HG02970 (cell line): Measurements from ENCODE around the gene SLC6A12.
"Not testable (repeated sequence)": the region's sequence is repeated elsewhere in the genome, so short reads cannot be mapped to it uniquely, and the experiment has no call there.

Experiments used
- ATAC-seq: cut with Tn5 transposase; IDR thresholded peaks from one replicate; pipeline ENCODE4 v1.9.1; 2021; ENCODE audit warnings: mild to moderate bottlenecking, moderate library complexity, moderate number of reproducible peaks; ENCODE audit not compliant: unreplicated experiment, low FRiP score

SLC6A12 gene

DNA sequence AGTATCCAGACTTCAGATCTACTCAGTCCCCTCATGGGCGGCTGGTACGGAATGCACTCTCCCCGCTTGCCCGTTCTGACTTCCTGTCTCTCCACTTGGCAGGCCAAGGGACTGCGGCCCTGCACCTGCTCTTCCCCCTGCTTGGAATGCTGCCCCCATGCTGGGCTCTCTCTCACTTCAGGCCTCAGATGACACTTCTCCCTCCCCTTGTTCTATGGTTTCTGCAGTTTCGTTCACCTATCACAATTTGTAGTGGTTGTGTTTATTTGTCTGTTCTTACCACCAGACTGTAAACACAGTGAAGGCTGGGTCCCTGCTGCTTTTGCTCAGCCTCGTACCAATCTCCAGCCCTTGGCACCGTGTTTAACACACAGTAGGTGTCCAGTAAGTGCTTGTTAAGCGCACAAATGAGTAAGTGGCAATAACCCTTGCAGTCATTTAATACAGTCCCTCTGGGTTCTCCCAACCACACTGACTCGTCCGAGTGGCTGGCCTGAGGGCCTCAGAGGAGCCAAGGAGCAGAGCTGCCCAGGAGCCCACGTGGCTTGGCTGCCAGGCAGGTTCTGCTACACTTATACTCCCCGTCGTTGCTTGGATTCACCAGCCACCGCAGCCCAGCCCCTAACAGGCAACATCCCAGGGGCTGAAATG is 11.8 kb downstream of the SLC6A12 start:
- no peak for ATAC-seq

DNA sequence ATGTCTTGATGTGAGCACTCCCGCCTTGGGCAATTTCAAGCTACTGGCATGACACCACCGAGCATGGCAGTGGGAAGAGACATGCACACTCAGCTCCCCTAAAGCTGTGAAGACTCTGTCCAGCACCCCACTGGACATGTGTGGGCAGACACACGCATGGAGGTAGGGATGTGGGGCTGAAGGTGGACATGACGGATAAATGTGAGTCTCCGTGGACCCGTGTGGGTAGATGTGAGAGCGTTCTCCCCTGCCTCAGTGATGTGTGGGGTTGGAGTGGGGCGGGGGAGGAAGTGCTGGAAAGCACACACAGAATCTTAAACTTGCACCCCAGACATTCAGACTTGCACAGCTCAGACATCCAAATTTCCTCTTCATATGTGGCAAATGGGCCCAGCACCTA is 12.6 kb downstream of the SLC6A12 start:
- ATAC-seq, result no peak

DNA sequence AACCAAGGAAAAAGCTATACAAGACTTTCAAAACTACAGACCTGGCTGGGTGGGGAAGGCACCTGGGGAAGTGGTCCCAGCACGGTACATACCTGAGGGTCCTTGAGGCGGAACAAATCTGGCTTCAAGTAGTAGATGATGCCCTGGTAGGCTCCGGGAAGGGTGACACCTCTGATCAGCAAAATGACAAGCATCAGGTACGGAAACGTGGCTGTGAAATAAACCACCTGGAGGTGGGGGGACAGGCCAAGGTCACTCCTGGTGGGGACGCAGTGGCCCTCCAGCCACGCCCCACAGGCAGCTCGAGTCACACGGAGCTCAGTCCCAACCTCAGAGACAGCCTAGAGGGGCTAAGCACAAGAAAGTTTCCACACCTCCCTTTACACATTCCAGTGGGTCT is 15.3 kb downstream of the SLC6A12 start:
- no peak for ATAC-seq

- ATAC-seq, result no peak
These were observed 15.9 kb downstream of the SLC6A12 start for GRCh38 chr12:197911-198695.

DNA sequence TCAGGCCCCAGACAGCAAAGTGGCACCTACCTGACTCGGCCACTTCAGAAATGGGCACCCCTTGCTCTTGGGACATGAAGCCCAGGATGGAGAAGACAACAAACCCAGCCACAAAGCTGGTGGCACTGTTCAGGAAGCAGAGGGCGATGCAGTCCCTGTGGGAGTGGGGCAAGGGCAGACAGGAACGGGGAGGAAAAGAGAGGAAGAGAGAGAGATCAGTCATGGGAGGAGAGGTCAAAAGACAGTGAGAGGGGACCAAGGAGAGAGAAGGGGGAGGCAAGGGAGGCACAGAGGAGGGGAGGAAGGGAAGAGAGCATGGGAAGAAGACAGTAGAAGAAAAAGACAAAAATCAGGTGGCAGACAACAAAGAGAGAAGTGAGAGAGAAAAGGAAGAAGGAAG is 16.6 kb downstream of the SLC6A12 start:
- no peak for ATAC-seq

DNA sequence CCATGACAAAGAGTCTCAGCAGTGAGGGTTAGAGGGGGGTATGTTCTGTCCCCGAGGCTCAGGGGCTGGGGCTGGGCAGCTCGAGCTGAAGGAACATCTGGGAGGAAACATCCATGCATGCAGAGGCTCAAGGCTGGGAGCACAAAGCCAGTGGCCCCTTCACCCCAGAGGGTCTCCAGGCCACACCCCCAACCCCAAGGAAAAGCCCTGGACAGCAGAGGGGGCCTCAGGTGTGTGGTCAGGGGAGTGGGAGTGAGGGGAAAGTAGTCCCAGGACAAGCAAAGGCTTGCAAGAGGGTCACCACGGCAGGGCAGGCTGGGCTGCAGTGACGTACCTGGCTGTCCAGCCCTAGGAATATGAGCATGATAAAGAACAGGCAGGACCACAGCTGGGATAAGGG is 17.5 kb downstream of the SLC6A12 start:
- no peak for ATAC-seq

- no peak for ATAC-seq
These were observed 18.0 kb downstream of the SLC6A12 start for GRCh38 chr12:195951-196350.

GRCh38 chr12:195156-195555 is 18.8 kb downstream of the SLC6A12 start:
- ATAC-seq, result no peak

DNA sequence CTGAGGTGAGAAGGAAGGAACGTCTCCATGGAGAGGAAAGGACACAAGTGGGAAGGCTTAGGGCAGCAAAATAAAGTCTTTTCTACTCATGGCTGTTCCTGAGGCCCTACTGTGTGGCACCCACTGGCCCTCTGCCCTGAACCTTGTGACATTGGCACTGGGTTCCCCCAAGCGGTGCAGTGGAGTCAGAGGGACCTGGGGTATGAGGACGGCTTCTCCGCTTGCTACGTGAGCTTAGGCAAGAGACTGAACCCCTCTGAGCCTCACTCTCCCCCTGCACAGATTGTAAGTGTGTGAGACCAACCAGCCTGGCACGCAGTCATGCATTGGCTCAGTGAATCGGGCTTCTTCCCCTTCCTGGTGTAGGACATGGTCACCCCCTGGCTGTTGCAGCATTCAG is 19.7 kb downstream of the SLC6A12 start:
- no peak for ATAC-seq

DNA sequence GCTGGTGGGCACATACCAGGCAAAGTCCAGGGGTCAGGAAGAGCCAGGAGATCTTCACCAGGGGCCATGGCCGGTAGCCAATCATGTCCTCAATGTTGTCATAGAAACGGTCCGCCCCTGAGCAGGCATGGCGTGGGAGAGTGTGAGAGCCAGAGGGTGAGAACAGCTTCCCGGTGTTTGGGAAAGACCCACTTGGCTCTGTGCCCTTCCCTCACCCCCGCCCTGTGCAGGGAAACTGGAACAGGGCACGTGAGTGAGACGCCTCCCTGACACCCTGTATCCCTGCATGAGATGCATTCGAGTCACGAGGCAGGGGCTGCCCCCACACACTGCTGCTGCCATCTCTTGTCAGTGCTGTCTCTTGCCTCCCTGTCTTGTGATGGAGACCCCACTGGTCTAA is 20.7 kb downstream of the SLC6A12 start:
- ATAC-seq, result no peak

- no peak for ATAC-seq
These were observed 22.4 kb downstream of the SLC6A12 start for GRCh38 chr12:191541-191940.

GRCh38 chr12:190881-191280 is 23.1 kb downstream of the SLC6A12 start:
- ATAC-seq, result no peak

- no peak for ATAC-seq
These were observed 24.4 kb downstream of the SLC6A12 start for GRCh38 chr12:189622-189962.

DNA sequence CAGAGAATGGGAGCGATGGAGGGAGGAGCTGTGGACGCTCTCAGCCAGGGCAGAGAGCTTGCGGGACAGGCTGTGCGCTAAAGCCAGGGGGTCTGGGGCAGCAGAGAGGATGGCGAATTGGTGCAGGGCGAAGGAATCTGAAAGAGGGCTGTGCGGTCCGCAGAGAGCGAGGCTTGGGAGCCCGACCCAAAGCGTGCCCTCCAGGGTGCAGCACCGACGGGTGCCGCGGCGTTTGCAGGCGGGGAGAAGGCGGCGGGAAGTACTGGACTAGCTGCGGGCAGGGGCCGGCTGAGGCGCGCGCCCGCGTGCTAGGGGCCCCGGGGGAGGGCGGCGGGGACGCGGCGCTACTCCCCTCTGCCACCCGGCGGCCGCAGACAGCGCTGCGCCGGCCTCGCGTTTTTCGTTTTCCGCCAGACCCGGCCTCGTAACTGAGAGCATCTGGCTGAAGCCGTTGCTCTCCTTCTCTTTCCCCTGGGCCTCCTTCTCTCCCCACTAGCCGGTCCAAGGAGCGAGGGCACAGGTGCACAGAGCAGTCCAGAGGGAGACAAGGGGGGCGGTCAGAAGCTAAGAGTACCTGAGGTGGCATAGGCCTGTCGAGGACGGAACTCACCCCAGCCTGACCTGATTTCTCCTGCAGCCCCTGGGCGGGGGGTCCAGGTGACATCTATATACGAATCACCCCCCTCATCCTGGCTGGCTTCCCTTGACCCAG is 24.9 kb downstream of the SLC6A12 start:
- no peak for ATAC-seq

GRCh38 chr12:187986-188909 is 25.7 kb downstream of the SLC6A12 start:
- not testable (repeated sequence) for ATAC-seq

DNA sequence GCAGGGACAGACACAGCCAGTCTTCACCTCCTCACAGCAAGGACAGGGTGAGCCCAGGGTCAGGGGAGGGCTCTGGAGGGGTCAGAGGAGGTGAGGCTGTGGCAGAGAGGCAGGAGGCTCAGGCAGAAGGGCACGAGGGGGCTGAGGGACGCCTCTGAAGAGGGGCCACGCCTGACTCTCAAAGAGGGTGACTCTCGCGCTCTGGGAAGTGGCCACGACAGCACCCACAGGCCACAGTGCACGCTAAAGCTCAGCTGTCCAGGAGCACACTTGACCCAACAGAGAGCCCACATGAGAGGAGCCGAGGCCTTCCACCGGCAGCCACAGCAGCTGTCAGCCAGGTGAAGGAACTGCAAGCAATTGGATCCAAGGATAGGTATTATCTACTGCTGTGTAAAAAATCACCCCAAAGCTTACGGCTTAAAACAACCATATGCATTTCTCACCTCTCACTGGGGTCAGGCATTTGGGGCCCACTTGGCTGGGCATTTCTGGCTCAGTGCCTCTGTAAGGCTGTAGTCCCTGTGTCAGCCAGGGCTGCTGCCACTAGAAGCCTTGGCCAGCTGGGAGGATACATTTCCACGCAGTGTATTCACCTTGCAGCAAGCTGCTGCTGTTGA is 27.8 kb downstream of the SLC6A12 start:
- ATAC-seq, result no peak

- no peak for ATAC-seq
These were observed 28.4 kb downstream of the SLC6A12 start for GRCh38 chr12:185576-185955.

DNA sequence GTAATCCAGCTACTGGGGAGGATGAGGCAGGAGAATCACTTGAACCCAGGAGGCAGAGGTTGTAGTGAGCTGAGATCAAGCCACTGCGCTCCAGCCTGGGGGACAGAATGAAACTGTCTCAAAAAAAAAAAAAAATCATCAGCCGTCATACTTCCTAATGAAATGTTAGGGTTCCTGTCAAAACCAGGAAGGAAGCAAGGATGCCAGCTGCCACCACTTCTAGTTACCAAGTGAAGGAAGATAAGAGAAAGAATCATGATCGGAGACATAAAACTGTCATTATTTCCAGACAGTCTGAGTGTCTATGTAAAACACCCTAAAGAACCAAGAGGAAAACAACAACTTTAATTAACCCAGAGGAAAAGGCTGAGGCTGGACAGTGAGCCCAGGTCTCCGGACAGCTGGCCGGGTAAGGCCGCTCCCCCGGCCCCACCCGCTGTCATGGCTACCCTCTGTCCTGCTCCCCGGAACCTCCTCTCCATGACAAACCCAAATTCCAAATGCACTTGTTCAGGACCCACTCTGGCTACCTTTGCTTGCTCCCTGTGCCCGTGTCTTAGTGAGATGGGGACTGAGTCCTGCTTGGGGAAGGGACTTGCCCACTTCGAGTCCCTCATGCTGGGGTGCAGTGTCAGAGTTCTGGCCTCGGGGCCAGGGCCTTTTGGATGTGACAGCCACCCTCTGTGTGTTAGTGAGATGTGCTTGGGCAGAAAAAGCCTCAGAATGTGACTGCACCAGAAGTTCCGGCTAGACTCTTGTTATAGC is 29.0 kb downstream of the SLC6A12 start:
- ATAC-seq, result no peak

GRCh38 chr12:182381-182892 is 31.5 kb downstream of the SLC6A12 start:
- no peak for ATAC-seq
